ENCODE measurements around the gene PTX4. TPM values are rescaled to one million over a fixed set of nuclear protein-coding genes. Genes with fewer than 3 reads are reported as not detected.

The PTX4 gene
- total RNA-seq, 6 experiments from 2014 or later: not detected

GRCh38 chr16:1459967-1460366 lies 28.8 kb downstream of the PTX4 start:
- H3K27ac ChIP-seq: no peak overlapping the region
- ATAC-seq: no peak
- H3K9me3 ChIP-seq: no peaks in the 10 kb centered on the region
- no peak for TF ChIP-seq POLR2A (IDR thresholded peaks at IDR 0.05)
- no peak for TF ChIP-seq CTCF (IDR thresholded peaks at IDR 0.05)
- intact Hi-C loops (cut with DNase I): no loop called here
- DNase-seq: no peak
- H3K4me3 ChIP-seq: no peak overlapping the region
- no peaks in the 10 kb centered on the region for H3K27me3 ChIP-seq
- no peaks in the 10 kb centered on the region for H3K4me1 ChIP-seq
- WGBS (ENCODE audit: insufficient coverage, low coverage, low lambda C conversion rate, missing lambda C conversion rate): 83% methylated on average over 2 of the region's 10 CpGs
- peaks cover 0 to 34% (median 5%) of the 10 kb centered on the region in 4 donors for H3K36me3 ChIP-seq

GRCh38 chr16:1458977-1459341 lies 29.8 kb downstream of the PTX4 start:
- no peaks in the 10 kb centered on the region for H3K27me3 ChIP-seq
- no peaks in the 10 kb centered on the region for H3K9me3 ChIP-seq
- intact Hi-C loops (cut with DNase I): no loop called here
- no peak overlapping the region for H3K4me3 ChIP-seq
- DNase-seq: peak in 1 of 3 donors; percentile 18
- TF ChIP-seq POLR2A (IDR thresholded peaks at IDR 0.05) (no peak), CTCF (IDR thresholded peaks at IDR 0.05) (no peak)
- no peak for ATAC-seq
- peaks cover 0 to 42% (median 5%) of the 10 kb centered on the region in 4 donors for H3K36me3 ChIP-seq
- WGBS (ENCODE audit: insufficient coverage, low coverage, low lambda C conversion rate, missing lambda C conversion rate): 87% methylated on average over 6 of the region's 14 CpGs
- no peak overlapping the region for H3K27ac ChIP-seq
- H3K4me1 ChIP-seq: no peaks in the 10 kb centered on the region

- H3K27ac ChIP-seq: no peak overlapping the region
- intact Hi-C loops (cut with DNase I): no loop called here
- H3K27me3 ChIP-seq: no peaks in the 10 kb centered on the region
- ATAC-seq (no peak), DNase-seq (no peak)
- no peaks in the 10 kb centered on the region for H3K9me3 ChIP-seq
- H3K4me3 ChIP-seq: no peak overlapping the region
- no peaks in the 10 kb centered on the region for H3K4me1 ChIP-seq
- no peak for TF ChIP-seq POLR2A (IDR thresholded peaks at IDR 0.05)
- no peak for TF ChIP-seq CTCF (IDR thresholded peaks at IDR 0.05)
- 90% methylated on average over 6 of the region's 26 CpGs for WGBS (ENCODE audit: insufficient coverage, low coverage, low lambda C conversion rate, missing lambda C conversion rate)
- peaks cover 0 to 46% (median 5%) of the 10 kb centered on the region in 4 donors for H3K36me3 ChIP-seq
These were observed 30.3 kb downstream of the PTX4 start for GRCh38 chr16:1458336-1458976.

- TF ChIP-seq CTCF (IDR thresholded peaks at IDR 0.05) (no peak), POLR2A (IDR thresholded peaks at IDR 0.05) (no peak)
- ATAC-seq (no peak), DNase-seq (no peak)
- H3K27ac ChIP-seq: no peak overlapping the region
- intact Hi-C loops (cut with DNase I): no loop called here
- H3K4me1 ChIP-seq: no peaks in the 10 kb centered on the region
- 72% methylated on average over 6 of the region's 42 CpGs for WGBS (ENCODE audit: insufficient coverage, low coverage, low lambda C conversion rate, missing lambda C conversion rate)
- H3K36me3 ChIP-seq: peaks cover 0 to 46% (median 5%) of the 10 kb centered on the region in 4 donors
- H3K27me3 ChIP-seq: no peaks in the 10 kb centered on the region
- H3K4me3 ChIP-seq: no peak overlapping the region
- no peaks in the 10 kb centered on the region for H3K9me3 ChIP-seq
These were observed 31.1 kb downstream of the PTX4 start for GRCh38 chr16:1457489-1458245.

All from right lobe of liver (tissue), 6 donors.